GM23338 (cell line): Measurements from ENCODE around the gene ITGAV. TPM values are rescaled to one million over a fixed set of nuclear protein-coding genes. Genes with fewer than 3 reads are reported as not detected.
A peak's percentile ranks its signal among the peaks of the same experiment; 100 is the strongest.

ENCODE experiments used
- ATAC-seq: fragments of 200-7000 bp; cut with Tn5 transposase; 3 replicates; pipeline ENCODE4 v1.9.1; 2020
- DNase-seq: peaks from one replicate; pipeline ENCODE4 v3.0.0-alpha.2; 2015; ENCODE audit warnings: low spot score
- H2AFZ ChIP-seq: fragments of 200-600 bp; sonication (generic); 2 replicates; pipeline ENCODE4 v1.8.0; 2016; ENCODE audit warnings: antibody characterized with exemption, mild to moderate bottlenecking, moderate library complexity
- H3F3A ChIP-seq: fragments of 200-600 bp; sonication (generic); replicated peaks from 2 replicates; pipeline ENCODE4 v1.8.0; 2017; ENCODE audit warnings: antibody characterized with exemption, mixed run types, low read depth
- H3K27ac ChIP-seq: fragments of 200-600 bp; sonication (generic); 2 replicates; pipeline ENCODE4 v1.6.1; 2016; ENCODE audit warnings: low read depth
- H3K27me3 ChIP-seq: fragments of 200-600 bp; sonication (generic); 2 replicates; pipeline ENCODE4 v1.8.0; 2016; ENCODE audit warnings: mild to moderate bottlenecking, mixed run types, moderate library complexity; ENCODE audit not compliant: insufficient read depth
- H3K36me3 ChIP-seq: fragments of 200-600 bp; sonication (generic); 2 replicates; pipeline ENCODE4 v1.8.0; 2016; ENCODE audit warnings: mild to moderate bottlenecking; ENCODE audit not compliant: insufficient read depth
- H3K4me1 ChIP-seq: fragments of 200-600 bp; sonication (generic); 2 replicates; pipeline ENCODE4 v1.8.0; 2016; ENCODE audit warnings: mild to moderate bottlenecking, moderate library complexity; ENCODE audit not compliant: insufficient read depth
- H3K4me2 ChIP-seq: fragments of 200-600 bp; sonication (generic); 2 replicates; pipeline ENCODE4 v1.7.1; 2017; ENCODE audit warnings: mixed run types
- H3K4me3 ChIP-seq: fragments of 200-600 bp; sonication (generic); 2 replicates; pipeline ENCODE4 v1.6.1; 2016; ENCODE audit warnings: mixed run types
- H3K79me2 ChIP-seq: fragments of 200-600 bp; sonication (generic); replicated peaks from 2 replicates; pipeline ENCODE4 v1.8.0; 2017; ENCODE audit warnings: mild to moderate bottlenecking; ENCODE audit not compliant: insufficient read depth
- H3K9me2 ChIP-seq: fragments of 200-600 bp; sonication (generic); 2 replicates; pipeline ENCODE4 v1.8.0; 2017; ENCODE audit not compliant: insufficient read depth
- H4K20me1 ChIP-seq: fragments of 200-600 bp; sonication (generic); replicated peaks from 2 replicates; pipeline ENCODE4 v1.8.0; 2017; ENCODE audit warnings: mild to moderate bottlenecking; ENCODE audit not compliant: insufficient read depth
- H3K27ac Mint-ChIP-seq: 2 replicates; pipeline ENCODE4 v1.8.0; 2020; ENCODE audit warnings: inconsistent platforms, mild to moderate bottlenecking, moderate library complexity, mixed read lengths
- H3K27me3 Mint-ChIP-seq: 3 replicates; pipeline ENCODE4 v1.8.0; 2022; ENCODE audit warnings: low read depth, mild to moderate bottlenecking, moderate library complexity, mixed read lengths, inconsistent platforms; ENCODE audit not compliant: insufficient read depth, poor library complexity
- H3K36me3 Mint-ChIP-seq: 3 replicates; pipeline ENCODE4 v1.8.0; 2021; ENCODE audit warnings: low read depth, mild to moderate bottlenecking, inconsistent platforms, moderate library complexity, mixed read lengths
- H3K4me1 Mint-ChIP-seq: 3 replicates; pipeline ENCODE4 v1.8.0; 2020; ENCODE audit warnings: mild to moderate bottlenecking, inconsistent platforms, mixed read lengths
- H3K4me3 Mint-ChIP-seq: 3 replicates; pipeline ENCODE4 v1.8.0; 2021; ENCODE audit warnings: moderate library complexity, mild to moderate bottlenecking, inconsistent platforms, mixed read lengths
- H3K9me3 Mint-ChIP-seq: 3 replicates; pipeline ENCODE4 v1.8.0; 2020; ENCODE audit warnings: moderate library complexity, mild to moderate bottlenecking, inconsistent platforms, mixed read lengths
- EZH2 ChIP-seq: fragments of 200-600 bp; sonication (generic); IDR thresholded peaks from one replicate; pipeline ENCODE4 v1.8.0; 2017; ENCODE audit warnings: antibody characterized with exemption, mild to moderate bottlenecking, low read depth; ENCODE audit not compliant: unreplicated experiment
- EZH2phosphoT487 ChIP-seq: fragments of 200-600 bp; sonication (generic); IDR thresholded peaks from one replicate; pipeline ENCODE4 v1.8.1; 2018; ENCODE audit warnings: antibody characterized with exemption; ENCODE audit not compliant: unreplicated experiment
- NANOG ChIP-seq: IDR thresholded peaks from 2 replicates; pipeline ENCODE4 v1.6.1; 2016; ENCODE audit warnings: antibody characterized with exemption, borderline replicate concordance
- POLR2AphosphoS5 ChIP-seq: IDR thresholded peaks from 2 replicates; pipeline ENCODE4 v1.6.1; 2016; ENCODE audit warnings: antibody characterized with exemption, low read depth
- REST ChIP-seq: IDR thresholded peaks from one replicate; pipeline ENCODE4 v1.6.1; 2018; ENCODE audit warnings: antibody characterized with exemption; ENCODE audit not compliant: unreplicated experiment
- ZNF462 ChIP-seq: fragments of 250-450 bp; sonication (Bioruptor Pico); IDR thresholded peaks from 2 replicates; pipeline ENCODE4 v1.5.0; 2020; ENCODE audit warnings: mild to moderate bottlenecking, moderate library complexity
- polyA plus RNA-seq: library from polyadenylated mRNA; unstranded; fragments of >200 nt; fragmentation: Nextera tagmentation; extraction: Ambion mirVana; gene quantifications from 2 replicates; pipeline ENCODE4 v1.2.1, GENCODE V29; 2016
- total RNA-seq: library from RNA; depleted of rRNA; stranded (reverse); fragments of >200 nt; shearing (Covaris generic); gene quantifications from 2 replicates; pipeline ENCODE4 v1.2.3, GENCODE V29; 2014
- TF ChIP-seq, protein P1 (sequence below), 2 experiments: fragments of 200-600 bp in 1 of 2; sonication (generic) in 1 of 2; conservative IDR thresholded peaks; 2 replicates each; pipeline versions ENCODE4 v1.5.1 to v1.6.1; 2016 to 2017; ENCODE audit warnings: antibody characterized with exemption in 2 of 2, low read depth in 2 of 2, mild to moderate bottlenecking in 2 of 2, moderate library complexity in 1 of 2

The ITGAV gene
- total and polyA plus RNA-seq, 2 experiments from 2014 or later = 9.1 to 56.5 TPM

DNA sequence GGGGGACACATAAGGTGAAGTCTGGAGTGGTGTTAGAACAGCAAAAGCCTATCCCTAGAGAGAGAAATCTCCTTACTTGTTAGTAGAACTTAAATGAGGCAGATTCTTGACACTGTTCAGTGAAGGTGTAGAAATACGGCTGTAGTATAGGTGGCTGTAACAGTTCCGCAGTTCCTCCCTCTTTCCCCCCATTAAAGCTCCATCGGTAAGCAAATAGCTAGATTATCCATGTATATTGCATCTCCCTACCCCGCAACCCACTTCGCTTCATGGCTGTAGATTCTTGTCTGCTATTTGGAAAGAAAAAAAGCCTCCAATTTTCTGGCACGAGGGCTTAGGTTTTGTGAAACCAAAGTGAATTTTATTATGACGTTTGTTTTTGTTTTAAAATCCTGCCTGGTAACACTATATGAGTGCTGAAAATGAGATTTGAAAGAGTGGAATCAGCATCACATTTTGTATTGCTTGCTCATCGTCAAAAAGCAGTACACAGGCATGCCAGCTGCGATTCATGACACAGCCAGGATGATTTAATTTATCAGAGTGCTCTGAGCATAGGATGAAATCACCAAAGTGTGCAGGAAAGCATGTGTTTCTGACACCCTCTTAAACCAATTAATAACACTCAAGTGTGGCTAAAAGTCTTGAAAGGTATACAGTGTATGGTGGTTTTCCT is 105.4 kb downstream of the ITGAV start:
- H3K4me1 Mint-ChIP-seq = peaks cover 39% of the 10 kb centered on the region
- DNase-seq = no peak
- H3K4me3 Mint-ChIP-seq = peak overlapping the region; percentile 89
- H2AFZ ChIP-seq = no peak overlapping the region; the same call in 1 of the 2 replicates
- H3K79me2 ChIP-seq = peaks cover 49% of the 10 kb centered on the region
- no peaks in the 10 kb centered on the region for H3K27me3 ChIP-seq
- H3K27ac Mint-ChIP-seq = no peak overlapping the region
- H3K27me3 Mint-ChIP-seq = no peaks in the 10 kb centered on the region
- peaks cover 28% of the 10 kb centered on the region for H3K4me1 ChIP-seq
- no peaks in the 10 kb centered on the region for H3F3A ChIP-seq
- no peaks in the 10 kb centered on the region for H3K36me3 ChIP-seq
- peak overlapping the region; percentile 79 for H3K4me3 ChIP-seq
- no peak for TF ChIP-seq ZNF462 (CRISPR knock-in tag)
- TF ChIP-seq, protein P1, sequence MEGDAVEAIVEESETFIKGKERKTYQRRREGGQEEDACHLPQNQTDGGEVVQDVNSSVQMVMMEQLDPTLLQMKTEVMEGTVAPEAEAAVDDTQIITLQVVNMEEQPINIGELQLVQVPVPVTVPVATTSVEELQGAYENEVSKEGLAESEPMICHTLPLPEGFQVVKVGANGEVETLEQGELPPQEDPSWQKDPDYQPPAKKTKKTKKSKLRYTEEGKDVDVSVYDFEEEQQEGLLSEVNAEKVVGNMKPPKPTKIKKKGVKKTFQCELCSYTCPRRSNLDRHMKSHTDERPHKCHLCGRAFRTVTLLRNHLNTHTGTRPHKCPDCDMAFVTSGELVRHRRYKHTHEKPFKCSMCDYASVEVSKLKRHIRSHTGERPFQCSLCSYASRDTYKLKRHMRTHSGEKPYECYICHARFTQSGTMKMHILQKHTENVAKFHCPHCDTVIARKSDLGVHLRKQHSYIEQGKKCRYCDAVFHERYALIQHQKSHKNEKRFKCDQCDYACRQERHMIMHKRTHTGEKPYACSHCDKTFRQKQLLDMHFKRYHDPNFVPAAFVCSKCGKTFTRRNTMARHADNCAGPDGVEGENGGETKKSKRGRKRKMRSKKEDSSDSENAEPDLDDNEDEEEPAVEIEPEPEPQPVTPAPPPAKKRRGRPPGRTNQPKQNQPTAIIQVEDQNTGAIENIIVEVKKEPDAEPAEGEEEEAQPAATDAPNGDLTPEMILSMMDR (conservative IDR thresholded peaks at IDR 0.05; ENCODE audit: low read depth in 2 of 2) = no peak
- TF ChIP-seq EZH2phosphoT487 = no peak
- no peak for TF ChIP-seq EZH2
- no peak for TF ChIP-seq REST
- no peak for TF ChIP-seq NANOG
- no peak for TF ChIP-seq POLR2AphosphoS5
- no peaks in the 10 kb centered on the region; the same call in 1 of the 2 replicates for H4K20me1 ChIP-seq
- ATAC-seq = no peak
- H3K9me2 ChIP-seq = peaks cover 11% of the 10 kb centered on the region; the same call in 1 of the 2 replicates
- H3K4me2 ChIP-seq = peak overlapping the region; percentile 76
- no peaks in the 10 kb centered on the region for H3K9me3 Mint-ChIP-seq
- H3K27ac ChIP-seq = no peak overlapping the region
- no peaks in the 10 kb centered on the region; the same call in 2 of the 3 replicates for H3K36me3 Mint-ChIP-seq
